Epithelial cell of esophagus (primary cell): ENCODE data around the gene TMEM88.

Experiments used
- DNase-seq: peaks from one replicate; pipeline ENCODE4 v3.0.0; 2010; ENCODE audit warnings: low read depth
- H3K4me3 ChIP-seq: 2 replicates; pipeline ENCODE4 v1.5.1; 2011; ENCODE audit warnings: mild to moderate bottlenecking, low read length, control low read depth
- CTCF ChIP-seq: IDR thresholded peaks from 2 replicates; pipeline ENCODE4 v1.5.1; 2011; ENCODE audit warnings: low read depth, mild to moderate bottlenecking, low read length, control low read depth, inconsistent platforms; ENCODE audit not compliant: insufficient read depth; ENCODE audit errors: missing control alignments

TMEM88 gene

DNA sequence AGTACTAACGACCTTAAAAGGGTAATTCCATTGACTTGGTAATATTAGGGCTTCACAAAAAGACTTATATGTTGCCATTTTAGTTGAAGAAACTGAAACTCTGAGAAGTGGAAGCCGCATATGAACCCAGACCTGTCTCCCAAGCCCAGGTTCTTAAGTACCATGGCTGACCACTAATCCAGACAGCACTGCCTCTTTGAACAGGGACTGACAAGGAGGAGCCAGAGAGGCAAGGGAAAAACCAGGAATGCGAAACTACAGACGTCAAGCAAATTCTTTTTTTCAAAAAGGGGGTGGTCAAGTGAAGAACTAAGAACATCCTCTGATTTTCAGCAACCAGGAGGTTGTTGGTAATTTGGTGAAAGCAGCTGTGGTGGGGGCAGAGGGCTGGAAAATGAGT, 18.2 kb downstream of the TMEM88 start:
- no peak for DNase-seq
- no peak for TF ChIP-seq CTCF
- H3K4me3 ChIP-seq = no peak overlapping the region

DNA sequence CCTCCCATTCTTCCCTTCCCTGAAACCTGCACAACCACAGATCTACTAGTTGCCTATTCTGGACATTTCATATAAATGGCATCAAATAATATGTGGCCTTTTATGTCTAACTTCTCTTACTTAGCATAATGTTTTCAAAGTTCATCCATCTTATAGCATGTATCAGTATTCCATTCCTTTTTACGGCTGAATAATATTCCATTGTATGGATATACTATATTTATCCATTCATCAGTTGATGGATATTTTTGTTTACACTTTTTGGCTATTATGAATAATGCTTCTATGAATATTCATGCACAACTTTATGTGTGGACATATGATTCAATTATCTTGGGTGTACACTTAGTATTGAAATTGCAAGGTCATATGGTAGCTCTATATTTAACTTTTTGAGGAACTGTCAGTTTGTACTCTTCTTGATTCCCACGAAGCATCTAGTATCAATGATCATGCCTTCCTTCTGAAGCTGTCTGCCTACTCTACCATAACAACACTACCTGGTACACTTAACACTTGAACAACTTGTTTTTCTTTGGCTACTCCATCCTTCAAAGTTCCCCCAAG, 21.0 kb downstream of the TMEM88 start:
- no peak for TF ChIP-seq CTCF
- no peak overlapping the region for H3K4me3 ChIP-seq
- DNase-seq = no peak

DNA sequence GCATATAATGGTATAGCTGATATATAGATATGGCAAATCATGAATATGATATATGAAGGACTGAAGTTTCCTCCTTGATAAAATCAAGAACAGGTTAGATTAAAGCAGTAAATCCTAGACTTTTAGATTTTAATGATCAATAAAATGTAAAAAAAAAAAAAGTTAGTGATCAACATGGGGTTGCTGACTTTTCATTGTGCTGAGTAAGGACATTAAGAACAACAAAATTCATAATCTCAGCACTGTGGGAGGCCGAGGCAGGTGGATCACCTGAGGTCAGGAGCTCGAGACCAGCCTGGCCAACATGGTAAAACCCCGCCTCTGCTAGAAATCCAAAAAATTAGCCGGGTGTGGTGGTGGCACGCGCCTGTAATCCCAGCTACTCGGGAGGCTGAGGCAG, 23.4 kb downstream of the TMEM88 start:
- DNase-seq = no peak
- H3K4me3 ChIP-seq = no peak overlapping the region
- no peak for TF ChIP-seq CTCF

DNA sequence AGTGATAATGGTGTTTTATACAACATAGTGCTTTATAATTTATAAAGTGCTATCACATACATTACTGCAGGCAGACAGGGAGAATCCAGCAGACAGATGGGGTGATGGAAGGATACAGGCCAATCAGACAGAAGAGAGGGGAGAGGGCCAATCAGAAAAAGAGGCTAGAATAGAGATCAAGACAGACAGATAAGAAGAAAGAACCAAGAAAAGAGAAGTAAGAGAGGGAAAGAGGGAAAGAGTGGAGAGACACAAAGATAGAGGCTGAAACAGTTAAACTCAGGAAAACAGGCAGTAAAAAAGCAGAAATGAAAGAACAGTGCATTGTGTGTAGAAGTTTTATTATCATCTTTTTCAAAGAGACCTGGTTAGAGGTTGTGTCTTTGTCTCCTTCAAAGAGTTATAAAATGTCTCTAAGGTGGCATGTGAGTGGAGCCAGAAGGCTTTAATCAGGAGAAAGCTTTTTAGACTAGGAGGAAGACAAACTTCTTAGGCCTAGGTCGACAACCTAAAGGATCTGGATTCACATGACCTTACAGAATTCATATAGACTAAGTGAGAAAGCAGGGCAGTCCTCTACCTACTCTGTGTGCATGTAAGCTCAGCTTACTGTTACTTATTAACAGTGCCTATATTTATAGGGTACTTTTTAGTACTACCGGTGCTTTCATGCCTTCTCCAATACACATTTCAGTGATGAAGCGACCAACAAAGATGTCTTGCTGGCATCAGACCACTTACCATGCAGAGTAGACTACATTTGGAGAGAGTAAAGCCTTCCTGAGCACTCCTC, 25.4 kb downstream of the TMEM88 start:
- no peak for TF ChIP-seq CTCF
- no peak overlapping the region for H3K4me3 ChIP-seq
- DNase-seq = no peak

DNA sequence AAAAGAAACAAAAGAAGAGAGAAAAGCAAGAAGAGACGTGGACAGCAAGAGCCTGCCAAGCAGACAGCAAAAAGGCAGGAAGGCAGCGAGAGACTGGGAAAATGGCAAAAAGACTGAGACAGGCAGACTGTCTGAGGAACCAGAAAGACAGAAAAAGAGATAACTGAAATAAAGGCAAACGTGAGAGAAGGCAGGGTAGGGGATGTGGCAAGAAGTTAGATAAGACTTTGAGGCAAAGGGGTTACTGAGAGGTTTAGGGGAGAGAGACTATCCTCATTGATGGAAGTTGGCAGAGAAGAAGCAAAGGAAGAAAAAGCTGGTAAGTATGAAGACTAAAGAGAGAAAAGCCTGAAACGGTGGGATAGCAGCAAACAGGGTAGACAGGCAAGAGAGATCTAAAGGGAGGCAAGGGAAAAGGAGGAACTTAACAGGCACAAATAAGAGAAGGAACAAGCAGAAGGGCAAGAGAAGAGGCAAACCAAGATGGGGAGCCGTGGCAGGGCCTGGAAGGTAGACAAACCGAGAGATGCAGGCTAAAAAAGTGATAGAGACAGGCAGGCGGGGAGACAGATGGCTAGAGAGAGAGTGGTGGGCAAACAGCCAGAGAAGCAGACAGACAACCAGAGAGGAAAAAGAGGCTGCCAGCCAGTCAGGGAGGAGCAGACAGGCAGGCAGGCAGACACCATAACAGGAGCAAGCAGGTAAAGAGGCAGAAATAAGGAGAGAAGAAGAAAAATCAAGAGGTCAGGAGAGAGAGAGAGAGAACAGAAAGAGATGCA, 26.6 kb downstream of the TMEM88 start:
- H3K4me3 ChIP-seq = no peak overlapping the region
- no peak for DNase-seq
- TF ChIP-seq CTCF = no peak

GRCh38 chr17:7882068-7882467, 27.2 kb downstream of the TMEM88 start:
- no peak for TF ChIP-seq CTCF
- DNase-seq = no peak
- no peak overlapping the region for H3K4me3 ChIP-seq

- no peak for TF ChIP-seq CTCF
- no peak for DNase-seq
- H3K4me3 ChIP-seq = no peak overlapping the region
Measured at GRCh38 chr17:7882629-7883028, 27.8 kb downstream of the TMEM88 start.
